NCI-H345 treated with DMSO at 0.1 percent for 48 hours (cell line): ENCODE measurements around the gene KLC4.
A peak's percentile ranks its signal among the peaks of the same experiment; 100 is the strongest.
"Not testable (repeated sequence)": the region's sequence is repeated elsewhere in the genome, so short reads cannot be mapped to it uniquely, and the experiment has no call there.

ENCODE experiments used
- DNase-seq: peaks from one replicate; lab custom pipeline; 2025; ENCODE audit not compliant: unreplicated experiment; lab: John Stamatoyannopoulos, UW

Gene KLC4

DNA sequence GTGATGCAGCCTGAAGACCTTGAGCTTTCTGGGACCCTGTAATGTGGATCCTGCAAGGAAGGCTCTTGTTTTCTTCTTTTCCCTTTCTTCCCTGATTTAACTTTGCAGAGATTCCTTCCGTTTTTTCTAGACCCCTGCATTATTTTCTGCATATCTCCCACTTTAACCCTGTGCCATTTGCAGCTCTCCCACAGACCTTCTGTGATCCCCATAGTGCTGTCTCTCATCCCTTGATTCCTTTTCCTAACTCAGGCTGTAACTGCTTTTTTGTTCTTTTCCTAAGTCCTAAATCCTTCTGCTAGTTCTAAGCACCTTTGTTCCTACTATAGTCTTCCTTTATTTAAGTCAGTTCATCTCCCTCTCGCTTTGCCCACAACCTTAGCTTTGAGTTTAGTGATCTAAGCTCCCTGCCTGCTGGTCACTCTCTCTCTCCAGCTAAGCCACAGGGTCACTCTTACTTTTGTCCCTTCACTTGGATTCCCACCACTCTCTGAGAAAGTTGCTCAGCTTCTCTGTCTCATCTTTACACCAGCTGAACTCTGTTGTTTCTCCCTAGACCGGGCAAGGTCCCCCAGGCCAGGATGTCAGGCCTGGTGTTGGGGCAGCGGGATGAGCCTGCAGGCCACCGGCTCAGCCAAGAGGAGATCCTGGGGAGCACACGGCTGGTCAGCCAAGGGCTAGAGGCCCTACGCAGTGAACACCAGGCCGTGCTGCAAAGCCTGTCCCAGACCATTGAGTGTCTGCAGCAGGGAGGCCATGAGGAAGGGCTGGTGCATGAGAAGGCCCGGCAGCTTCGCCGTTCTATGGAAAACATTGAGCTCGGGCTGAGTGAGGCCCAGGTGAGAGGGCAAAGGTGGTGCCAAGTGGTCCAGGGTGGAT is 1.6 kb downstream of the KLC4 start:
- DNase-seq = no peak

DNA sequence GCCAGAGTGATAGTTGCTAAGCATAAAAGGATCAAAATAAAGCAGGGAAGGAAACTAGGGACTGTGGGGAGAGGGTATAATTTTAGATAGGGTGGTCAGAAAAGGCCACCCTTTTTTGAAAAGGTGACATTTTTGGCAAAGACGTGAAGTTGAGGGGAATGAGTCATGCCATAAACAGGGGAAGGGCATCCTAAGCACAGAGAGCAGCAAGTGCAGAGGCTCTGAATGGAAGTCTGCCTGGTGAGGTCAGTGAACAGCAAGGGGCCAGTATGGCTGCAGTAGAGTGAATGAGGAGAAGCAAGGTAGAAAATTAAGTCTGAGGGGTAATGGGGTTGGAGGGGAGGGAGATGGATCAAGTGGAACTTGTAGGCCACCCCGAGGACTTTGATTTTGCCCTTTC is 2.4 kb downstream of the KLC4 start:
- DNase-seq = no peak

DNA sequence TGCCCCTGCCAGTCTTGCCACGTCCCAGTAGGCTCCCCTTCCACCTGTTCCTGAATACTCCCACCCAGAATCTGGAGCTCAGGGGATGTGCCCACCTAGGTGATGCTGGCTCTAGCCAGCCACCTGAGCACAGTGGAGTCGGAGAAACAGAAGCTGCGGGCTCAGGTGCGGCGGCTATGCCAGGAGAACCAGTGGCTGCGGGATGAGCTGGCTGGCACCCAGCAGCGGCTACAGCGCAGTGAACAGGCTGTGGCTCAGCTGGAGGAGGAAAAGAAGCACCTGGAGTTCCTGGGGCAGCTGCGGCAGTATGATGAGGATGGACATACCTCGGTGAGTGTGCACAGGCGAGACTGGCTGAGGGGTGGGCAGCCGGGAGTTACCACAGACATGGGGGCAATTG is 3.4 kb downstream of the KLC4 start:
- no peak for DNase-seq

- DNase-seq = peak; percentile 12
These were observed 10.7 kb downstream of the KLC4 start for GRCh38 chr6:43070028-43070632.

GRCh38 chr6:43074847-43075669 is 15.6 kb downstream of the KLC4 start:
- DNase-seq = no peak

GRCh38 chr6:43075670-43076463 is 16.4 kb downstream of the KLC4 start, which contains the start of gene PTK7:
Gene PTK7, plus strand, starts transcription at chr6:43076314. Its CDS starts 175 bp downstream, at chr6:43076489.
- DNase-seq = peak; percentile 53

DNA sequence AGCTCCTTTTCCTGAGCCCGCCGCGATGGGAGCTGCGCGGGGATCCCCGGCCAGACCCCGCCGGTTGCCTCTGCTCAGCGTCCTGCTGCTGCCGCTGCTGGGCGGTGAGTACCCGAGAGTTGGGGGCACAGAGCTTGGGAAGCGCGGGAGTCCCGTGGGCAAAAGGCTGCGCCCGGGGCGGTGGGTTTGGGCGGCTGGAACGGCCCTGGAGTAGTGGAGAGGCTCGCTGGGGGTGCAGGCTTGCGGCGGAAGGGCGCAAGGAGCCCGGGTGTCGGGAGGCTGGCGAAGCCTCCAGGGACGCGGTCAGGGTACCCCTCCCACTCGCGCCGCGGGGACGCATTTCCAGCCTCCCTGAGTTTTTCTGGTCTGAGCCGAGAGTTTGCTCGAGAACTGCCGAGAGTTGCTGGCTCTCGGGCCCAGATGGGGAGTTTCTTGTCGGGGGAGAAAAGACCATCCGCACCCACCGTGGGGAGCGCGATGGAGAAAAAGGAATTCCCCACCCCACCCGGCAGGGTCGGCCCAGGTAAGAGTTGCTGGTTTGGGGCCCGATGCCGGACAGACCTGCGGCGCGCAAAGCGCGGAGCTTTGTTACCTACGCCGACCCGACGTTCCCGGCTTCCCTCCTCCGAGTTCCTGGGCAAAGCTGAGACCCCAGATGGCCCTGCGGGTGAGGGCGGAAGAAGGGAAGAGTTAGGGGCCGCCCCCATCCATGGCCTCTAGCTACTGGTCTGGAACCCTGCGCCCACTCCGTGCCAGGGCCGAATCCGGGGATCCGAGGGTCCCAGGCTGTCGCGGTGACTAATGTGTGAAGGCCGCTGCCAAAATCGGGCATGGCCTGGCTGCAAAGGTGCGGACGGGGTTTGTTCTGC is 17.3 kb downstream of the KLC4 start:
- peak; percentile 2 for DNase-seq

GRCh38 chr6:43077333-43077809 is 17.9 kb downstream of the KLC4 start:
- no peak for DNase-seq

GRCh38 chr6:43077981-43078511 is 18.6 kb downstream of the KLC4 start:
- DNase-seq = no peak

DNA sequence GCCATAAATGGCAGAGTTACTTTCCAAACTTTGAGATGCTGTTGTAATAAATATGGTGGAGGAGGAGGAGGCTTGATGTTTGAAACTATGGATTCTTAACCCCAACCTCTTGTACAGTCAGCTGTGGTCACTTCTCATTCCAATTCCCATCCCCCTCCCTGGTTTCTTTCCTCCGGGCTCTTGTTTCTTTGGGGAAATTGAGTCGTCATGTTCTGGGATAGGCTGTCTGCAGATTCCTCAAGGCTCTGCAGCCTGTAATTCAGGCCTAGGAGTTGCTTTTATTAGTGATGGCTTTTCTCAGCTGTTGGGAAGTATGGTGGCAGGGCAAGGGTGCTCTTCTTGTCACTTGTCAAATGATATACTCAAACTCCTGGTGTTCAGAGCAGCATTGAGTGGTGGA is 19.3 kb downstream of the KLC4 start:
- no peak for DNase-seq

DNA sequence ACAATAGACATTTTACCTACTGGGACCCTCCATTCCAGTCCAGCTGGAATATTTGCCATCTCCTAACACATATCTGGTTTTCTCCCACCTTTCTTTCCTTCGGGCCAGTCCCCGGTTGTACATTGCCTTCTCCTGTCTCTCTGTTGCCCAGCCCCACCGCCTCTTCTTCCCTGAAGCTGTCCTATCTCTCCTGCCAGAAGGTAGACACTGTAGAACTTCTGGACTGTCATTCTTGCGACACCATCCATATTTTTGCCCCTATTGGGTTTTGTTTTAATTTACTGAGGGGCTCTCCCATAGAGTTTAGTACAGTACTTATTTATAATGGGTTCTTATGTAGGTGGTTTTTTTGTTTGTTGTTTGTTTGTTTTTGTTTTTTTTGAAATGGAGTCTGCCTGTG is 21.6 kb downstream of the KLC4 start:
- DNase-seq = no peak

GRCh38 chr6:43081922-43082321 is 22.5 kb downstream of the KLC4 start:
- DNase-seq = not testable (repeated sequence)

- no peak for DNase-seq
These were observed 23.6 kb downstream of the KLC4 start for GRCh38 chr6:43082806-43083655.

DNA sequence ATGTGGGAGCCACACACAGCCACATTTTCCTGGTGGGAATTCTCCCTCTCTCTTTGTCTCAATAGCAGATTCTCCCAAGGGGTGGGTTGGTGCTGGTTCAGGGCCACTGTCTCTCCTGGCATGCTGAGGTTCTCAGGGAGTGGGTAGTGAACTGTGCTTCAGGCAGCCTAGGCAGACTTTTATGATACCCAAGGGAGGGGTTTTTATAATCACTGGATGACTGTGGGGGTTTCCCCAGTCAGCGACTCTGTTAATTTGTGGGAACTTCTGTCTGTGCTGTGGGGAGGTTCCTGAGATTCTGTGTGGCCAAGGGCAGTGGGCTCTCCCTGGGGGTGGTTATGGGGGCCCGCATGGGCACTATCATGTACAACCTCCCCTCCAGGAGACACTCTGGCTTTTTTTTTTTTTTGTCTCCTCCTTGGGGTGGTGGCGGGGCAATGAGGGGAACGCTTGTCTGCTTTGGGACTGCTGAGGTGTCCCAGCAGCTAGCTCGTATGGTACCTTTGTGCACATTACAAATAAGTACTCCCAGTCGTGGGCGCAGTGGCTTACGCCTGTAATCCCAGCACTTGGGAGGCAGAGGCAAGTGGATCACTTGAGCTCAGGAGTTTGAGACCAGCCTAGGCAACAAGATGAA is 26.7 kb downstream of the KLC4 start:
- no peak for DNase-seq

- DNase-seq = no peak
These were observed 29.2 kb downstream of the KLC4 start for GRCh38 chr6:43088654-43089056.

- DNase-seq = no peak
These were observed 30.0 kb downstream of the KLC4 start for GRCh38 chr6:43089467-43089866.

DNA sequence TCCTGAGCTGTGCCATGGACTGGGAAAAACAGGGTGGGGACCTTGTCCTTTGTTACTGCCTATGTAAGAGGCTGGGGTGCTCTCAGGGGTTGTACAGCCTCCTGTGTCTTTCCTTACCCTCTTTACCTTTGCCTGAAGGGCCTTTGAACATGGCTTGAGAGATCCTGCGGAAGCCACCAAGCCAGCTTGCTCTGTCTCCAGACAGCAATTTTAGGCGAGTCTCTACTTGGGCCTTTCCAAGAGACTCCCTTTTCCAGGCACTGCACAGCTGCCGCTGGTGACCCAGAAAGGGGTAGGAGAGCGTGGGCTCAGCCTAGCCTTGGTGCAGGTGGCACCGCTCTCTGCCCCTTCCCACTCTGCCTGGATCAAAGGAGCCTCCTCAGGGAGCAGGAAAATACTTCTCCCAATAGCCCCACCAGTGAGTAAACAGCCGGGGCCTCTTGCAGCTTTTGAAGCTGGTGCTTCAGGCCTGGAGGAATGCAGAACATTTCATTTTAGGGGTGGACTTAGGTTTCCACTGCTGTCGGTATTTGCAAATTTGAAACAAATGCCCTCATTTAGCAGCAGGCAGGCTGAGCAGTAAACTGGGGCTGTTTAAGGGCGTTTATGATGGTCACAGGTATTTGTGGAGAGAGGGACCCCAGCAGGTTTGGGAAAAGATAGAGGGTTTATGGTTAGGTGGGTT is 30.6 kb downstream of the KLC4 start:
- no peak for DNase-seq
